Ascending aorta (tissue), 2 donors: ENCODE results near the gene GNAQ. TPM values are rescaled to one million over a fixed set of nuclear protein-coding genes. Genes with fewer than 3 reads are reported as not detected.
"Not testable (repeated sequence)": the region's sequence is repeated elsewhere in the genome, so short reads cannot be mapped to it uniquely, and the experiment has no call there.

ENCODE experiments used
- DNase-seq, 2 donors: peaks; one replicate each; pipeline ENCODE4 v3.0.0-alpha.2; 2019; ENCODE audit warnings: low spot score in 2 of 2
- H3K27ac ChIP-seq, 2 donors: fragments of 200-600 bp; sonication (generic); one replicate each; pipeline ENCODE4 v1.5.1; 2016 to 2017; ENCODE audit warnings: mild to moderate bottlenecking in 1 of 2
- H3K27me3 ChIP-seq: fragments of 200-600 bp; sonication (generic); one replicate; pipeline ENCODE4 v1.5.1; 2017
- H3K36me3 ChIP-seq, 2 donors: fragments of 200-600 bp; sonication (generic); one replicate each; pipeline ENCODE4 v1.5.1; 2016
- H3K4me1 ChIP-seq, 2 donors: fragments of 200-600 bp; sonication (generic); one replicate each; pipeline ENCODE4 v1.5.1; 2016 to 2017; ENCODE audit warnings: mild to moderate bottlenecking in 1 of 2
- H3K4me3 ChIP-seq, 2 donors: fragments of 200-600 bp; sonication (generic); one replicate each; pipeline ENCODE4 v1.5.1; 2016 to 2017; ENCODE audit warnings: mild to moderate bottlenecking in 1 of 2
- H3K9me3 ChIP-seq, 2 donors: fragments of 200-600 bp; sonication (generic); one replicate each; pipeline ENCODE4 v1.5.1; 2016
- CTCF ChIP-seq, 3 experiments: fragments of 200-600 bp in 2 of 3; fragments of 450-650 bp in 1 of 3; sonication (generic) in 2 of 3; IDR thresholded peaks; one replicate each; pipeline ENCODE4 v1.5.1; 2016 to 2019; ENCODE audit warnings: antibody characterized with exemption in 3 of 3, mild to moderate bottlenecking in 1 of 3, moderate library complexity in 1 of 3
- intact Hi-C: fragments of 100-400 bp; cut with DNase I; formaldehyde crosslinking; loops from one replicate; pipeline ENCODE4 v1.15.1; 2023
- total RNA-seq: library from RNA; depleted of rRNA; stranded (reverse); fragments of >200 nt; gene quantifications from one replicate; pipeline ENCODE4 v1.1.0, GENCODE V29; 2016

GNAQ gene
- total RNA-seq, 1 donor from 2014 or later, result 29.2 TPM

- Histone ChIP-seq H3K9me3 (no peaks in the 10 kb centered on the region), H3K4me3 (no peak overlapping the region), H3K27me3 (no peaks in the 10 kb centered on the region), H3K36me3 (no peaks in the 10 kb centered on the region), H3K4me1 (peaks cover 0 to 3% of the 10 kb centered on the region in 2 donors), H3K27ac (no peak overlapping the region)
- TF ChIP-seq CTCF (IDR thresholded peaks at IDR 0.05), result no peak
- intact Hi-C loops, result no loop called here
- no peak for DNase-seq
Observed at GRCh38 chr9:77866878-77867277, 164.7 kb downstream of the GNAQ start.

- H3K4me1 ChIP-seq, result peaks cover 0 to 3% of the 10 kb centered on the region in 2 donors
- no peaks in the 10 kb centered on the region for H3K36me3 ChIP-seq
- no peaks in the 10 kb centered on the region for H3K27me3 ChIP-seq
- no peaks in the 10 kb centered on the region for H3K9me3 ChIP-seq
- no peak overlapping the region for H3K4me3 ChIP-seq
- intact Hi-C loops, result no loop called here
- DNase-seq, result no peak
- no peak for TF ChIP-seq CTCF (IDR thresholded peaks at IDR 0.05)
- no peak overlapping the region for H3K27ac ChIP-seq
Observed at GRCh38 chr9:77865385-77866047, 166.1 kb downstream of the GNAQ start.

- Histone ChIP-seq H3K4me1 (peaks cover 0 to 3% of the 10 kb centered on the region in 2 donors), H3K4me3 (no peak overlapping the region), H3K36me3 (no peaks in the 10 kb centered on the region), H3K9me3 (no peaks in the 10 kb centered on the region), H3K27me3 (no peaks in the 10 kb centered on the region), H3K27ac (no peak overlapping the region)
- DNase-seq, result no peak
- intact Hi-C loops, result no loop called here
- TF ChIP-seq CTCF (IDR thresholded peaks at IDR 0.05), result no peak
Observed at GRCh38 chr9:77864211-77864889, 167.3 kb downstream of the GNAQ start.

GRCh38 chr9:77863638-77864037 lies 168.0 kb downstream of the GNAQ start:
- intact Hi-C loops, DNase-seq, H3K27ac ChIP-seq, H3K9me3 ChIP-seq, H3K4me3 ChIP-seq, H3K4me1 ChIP-seq, H3K27me3 ChIP-seq, H3K36me3 ChIP-seq: not testable (repeated sequence)

GRCh38 chr9:77860953-77861352 lies 170.7 kb downstream of the GNAQ start:
- H3K36me3 ChIP-seq, DNase-seq, H3K4me3 ChIP-seq, H3K27me3 ChIP-seq, H3K4me1 ChIP-seq, intact Hi-C loops, H3K9me3 ChIP-seq, H3K27ac ChIP-seq: not testable (repeated sequence)

GRCh38 chr9:77857513-77858259 lies 173.9 kb downstream of the GNAQ start:
- Histone ChIP-seq H3K4me1 (peaks cover 0 to 4% of the 10 kb centered on the region in 2 donors), H3K27me3 (no peaks in the 10 kb centered on the region), H3K27ac (no peak overlapping the region), H3K36me3 (no peaks in the 10 kb centered on the region), H3K9me3 (no peaks in the 10 kb centered on the region), H3K4me3 (no peak overlapping the region)
- DNase-seq, result no peak
- intact Hi-C loops, result no loop called here
- no peak for TF ChIP-seq CTCF (IDR thresholded peaks at IDR 0.05)
